HG03280 (cell line): Measurements from ENCODE around the gene FARP1.

Source experiments
- ATAC-seq: cut with Tn5 transposase; IDR thresholded peaks from one replicate; pipeline ENCODE4 v1.9.1; 2021; ENCODE audit warnings: mild to moderate bottlenecking, moderate library complexity; ENCODE audit not compliant: unreplicated experiment

FARP1 gene

GRCh38 chr13:98172590-98173422 is 29.9 kb downstream of the FARP1 start:
- no peak for ATAC-seq

GRCh38 chr13:98173431-98174152 is 30.7 kb downstream of the FARP1 start:
- no peak for ATAC-seq

- no peak for ATAC-seq
Observed at GRCh38 chr13:98174307-98174706, 31.4 kb downstream of the FARP1 start.

GRCh38 chr13:98175043-98175442 is 32.1 kb downstream of the FARP1 start:
- no peak for ATAC-seq

- no peak for ATAC-seq
Observed at GRCh38 chr13:98175823-98176222, 32.9 kb downstream of the FARP1 start.

- no peak for ATAC-seq
Observed at GRCh38 chr13:98176777-98177608, 34.1 kb downstream of the FARP1 start, which contains the start of gene RNF113B. Gene RNF113B, minus strand, starts transcription at chr13:98177269. Its CDS starts 33 bp downstream, at chr13:98177236.

- ATAC-seq: no peak
Observed at GRCh38 chr13:98180092-98180491, 37.2 kb downstream of the FARP1 start.

GRCh38 chr13:98181111-98181815 is 38.4 kb downstream of the FARP1 start:
- ATAC-seq: no peak

- no peak for ATAC-seq
Observed at GRCh38 chr13:98182153-98182552, 39.3 kb downstream of the FARP1 start.

- no peak for ATAC-seq
Observed at GRCh38 chr13:98182589-98182988, 39.7 kb downstream of the FARP1 start.

GRCh38 chr13:98184792-98185191 is 41.9 kb downstream of the FARP1 start:
- ATAC-seq: no peak

- no peak for ATAC-seq
Observed at GRCh38 chr13:98187155-98187964, 44.5 kb downstream of the FARP1 start.

GRCh38 chr13:98187965-98188261 is 45.0 kb downstream of the FARP1 start:
- ATAC-seq: no peak

GRCh38 chr13:98188544-98189166 is 45.8 kb downstream of the FARP1 start:
- ATAC-seq: no peak

GRCh38 chr13:98189841-98190505 is 47.1 kb downstream of the FARP1 start:
- no peak for ATAC-seq

- no peak for ATAC-seq
Observed at GRCh38 chr13:98190889-98191444, 48.1 kb downstream of the FARP1 start.

GRCh38 chr13:98192008-98192407 is 49.1 kb downstream of the FARP1 start:
- ATAC-seq: no peak

- ATAC-seq: no peak
Observed at GRCh38 chr13:98195054-98195791, 52.3 kb downstream of the FARP1 start.
